Activated CD4-positive, alpha-beta T cell treated with anti-CD3 and anti-CD28 coated beads for 24 hours (primary cell): ENCODE measurements around the gene KCNJ14.
"Not testable (repeated sequence)": the region's sequence is repeated elsewhere in the genome, so short reads cannot be mapped to it uniquely, and the experiment has no call there.

Experiments
- DNase-seq, 2 donors: peaks; one replicate each; pipeline ENCODE4 v3.0.0-alpha.2; 2020; ENCODE audit warnings: low read depth in 2 of 2

The KCNJ14 gene

DNA sequence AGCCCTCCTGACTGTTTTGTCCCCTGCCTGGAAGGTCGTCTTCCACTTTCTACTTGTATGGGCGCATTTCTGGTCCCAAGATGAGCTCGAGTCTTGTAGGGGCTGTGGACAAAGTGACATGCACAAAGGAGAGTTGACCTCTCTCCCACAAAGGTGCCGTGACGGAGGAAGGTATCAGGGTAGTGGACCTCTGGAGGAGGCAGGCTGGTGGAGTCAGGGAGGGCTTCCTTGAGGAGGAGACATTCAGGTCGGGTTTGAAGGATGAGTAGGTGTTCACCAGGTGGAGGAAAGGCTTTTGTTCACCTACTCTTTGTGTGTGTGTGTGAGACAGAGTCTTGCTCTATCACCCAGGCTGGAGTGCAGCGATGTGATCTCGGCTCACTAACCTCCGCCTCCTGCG lies 15.5 kb downstream of the KCNJ14 start:
- no peak for DNase-seq

DNA sequence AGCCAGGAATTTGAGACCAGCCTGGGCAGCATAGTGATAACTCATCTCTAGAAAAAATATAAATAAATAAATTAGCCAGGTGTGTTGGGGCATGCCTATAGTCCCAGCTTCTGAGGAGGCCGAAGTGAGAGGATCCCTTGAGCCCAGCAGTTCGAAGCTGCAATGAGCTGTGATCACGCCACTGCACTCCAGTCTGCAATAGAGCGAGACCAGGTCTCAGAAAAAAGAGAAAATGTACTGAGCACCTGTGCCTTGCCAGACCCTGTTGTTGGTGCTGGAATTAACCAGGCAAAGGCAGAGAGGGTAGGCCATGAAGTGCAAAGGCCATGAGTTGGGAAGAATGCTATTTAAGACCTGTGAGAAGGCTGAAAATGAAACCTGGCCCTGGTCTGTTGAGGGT lies 16.5 kb downstream of the KCNJ14 start:
- DNase-seq: no peak

DNA sequence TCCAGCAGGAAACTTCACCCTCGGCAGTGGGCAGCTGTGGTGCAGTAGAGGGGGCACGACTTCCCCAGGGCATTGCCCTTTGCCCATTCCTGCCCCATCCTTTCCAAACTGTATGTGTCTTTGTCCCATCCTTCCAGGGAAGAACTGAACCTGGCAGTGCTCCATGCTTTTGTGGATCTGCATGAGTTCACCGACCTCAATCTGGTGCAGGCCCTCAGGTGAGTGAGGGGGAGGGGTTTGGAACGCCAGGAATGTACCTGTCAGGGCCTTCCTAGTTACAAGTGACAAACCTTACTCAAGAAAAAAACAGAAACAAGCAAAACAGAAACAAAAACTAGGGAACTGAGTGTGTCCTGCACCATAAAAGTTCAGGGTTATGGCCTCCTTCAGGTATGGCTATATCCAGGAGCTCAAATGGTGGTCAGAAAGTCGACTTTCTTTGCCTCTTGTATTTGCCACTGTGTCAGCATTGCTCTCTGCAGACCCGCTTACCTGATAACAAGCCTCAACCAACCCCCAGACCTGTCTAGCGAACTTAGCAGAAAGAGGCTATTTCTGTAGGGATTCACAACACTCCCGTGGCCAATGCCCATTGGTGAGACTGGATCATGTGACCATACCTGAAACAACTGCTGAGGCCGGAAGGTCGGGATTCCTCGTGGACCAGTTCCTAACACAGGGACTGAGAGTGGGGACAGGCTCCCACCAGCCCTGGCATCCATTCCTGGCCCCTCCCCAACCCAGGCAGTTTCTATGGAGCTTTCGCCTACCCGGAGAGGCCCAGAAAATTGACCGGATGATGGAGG lies 18.0 kb downstream of the KCNJ14 start:
- no peak for DNase-seq

DNA sequence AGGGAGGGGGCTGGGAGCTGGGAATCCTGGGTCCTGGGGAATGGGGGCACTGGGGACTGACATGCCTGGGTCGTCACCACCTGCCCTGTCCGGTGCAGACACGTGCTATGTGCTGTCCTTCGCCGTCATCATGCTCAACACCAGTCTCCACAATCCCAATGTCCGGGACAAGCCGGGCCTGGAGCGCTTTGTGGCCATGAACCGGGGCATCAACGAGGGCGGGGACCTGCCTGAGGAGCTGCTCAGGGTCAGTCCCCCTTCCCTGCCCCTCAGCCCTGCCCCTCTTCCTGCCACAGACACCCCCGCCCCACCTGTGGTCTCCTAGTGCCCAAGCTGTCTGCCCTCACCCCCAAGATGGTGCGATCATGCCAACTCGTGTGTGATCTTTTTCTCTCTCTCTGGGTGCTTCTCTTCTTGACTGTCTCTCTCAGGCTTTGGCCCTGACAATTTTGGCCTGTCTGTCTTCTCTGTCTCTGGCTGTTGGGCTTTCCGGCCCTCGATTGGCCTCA lies 18.8 kb downstream of the KCNJ14 start:
- no peak for DNase-seq

DNA sequence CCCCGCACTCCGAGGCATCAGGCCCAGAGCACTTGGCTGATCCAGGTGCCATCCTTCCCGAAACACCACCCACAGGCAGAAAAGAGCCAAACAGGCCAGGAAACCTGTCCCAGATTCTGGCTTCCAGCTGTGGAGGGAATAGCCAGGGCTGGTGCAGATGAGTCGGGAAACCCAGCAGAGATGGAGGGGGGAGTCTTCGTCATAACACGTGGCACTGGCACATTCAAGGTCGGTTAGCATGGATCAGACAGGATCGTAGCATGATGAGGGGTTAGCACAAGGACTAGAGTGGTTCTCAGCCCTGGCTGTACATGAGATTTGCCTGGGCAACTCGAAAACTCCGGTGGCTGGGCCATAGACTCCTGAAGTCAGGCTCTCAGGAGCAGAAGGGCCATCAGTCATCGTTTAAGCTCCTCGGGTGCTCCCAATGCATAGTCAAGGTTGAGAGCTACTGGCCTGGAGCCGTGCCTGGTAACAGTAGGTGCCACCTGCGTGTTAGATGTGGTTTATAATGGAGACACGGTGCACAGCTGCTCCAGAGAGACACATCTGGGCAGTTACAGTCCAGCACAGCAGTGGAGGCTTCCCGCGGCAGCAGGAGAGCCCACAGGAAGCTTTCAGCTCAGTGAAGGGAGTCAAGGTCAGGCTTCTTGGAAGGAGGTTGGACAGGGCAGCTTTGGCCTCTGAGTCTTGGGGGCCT lies 20.1 kb downstream of the KCNJ14 start:
- DNase-seq: no peak

DNA sequence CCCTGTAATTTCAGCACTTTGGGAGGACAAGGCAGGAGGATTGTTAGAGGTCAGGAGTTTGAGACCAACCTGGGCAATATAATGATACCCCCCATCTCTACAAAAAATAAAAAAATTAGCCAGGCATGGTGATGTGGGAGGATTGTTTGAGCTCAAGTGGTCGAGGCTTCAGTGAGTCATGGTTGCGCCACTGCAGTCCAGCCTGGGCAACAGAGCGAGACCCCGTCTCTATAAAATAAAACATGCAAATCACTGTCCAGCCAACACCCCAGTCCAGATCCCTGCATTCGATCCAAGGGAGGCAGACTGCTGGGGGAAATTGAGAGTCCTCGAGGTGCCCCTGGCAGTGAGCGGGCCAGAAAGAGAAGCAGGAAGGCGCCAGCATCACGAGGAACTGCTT lies 20.8 kb downstream of the KCNJ14 start:
- DNase-seq: no peak

DNA sequence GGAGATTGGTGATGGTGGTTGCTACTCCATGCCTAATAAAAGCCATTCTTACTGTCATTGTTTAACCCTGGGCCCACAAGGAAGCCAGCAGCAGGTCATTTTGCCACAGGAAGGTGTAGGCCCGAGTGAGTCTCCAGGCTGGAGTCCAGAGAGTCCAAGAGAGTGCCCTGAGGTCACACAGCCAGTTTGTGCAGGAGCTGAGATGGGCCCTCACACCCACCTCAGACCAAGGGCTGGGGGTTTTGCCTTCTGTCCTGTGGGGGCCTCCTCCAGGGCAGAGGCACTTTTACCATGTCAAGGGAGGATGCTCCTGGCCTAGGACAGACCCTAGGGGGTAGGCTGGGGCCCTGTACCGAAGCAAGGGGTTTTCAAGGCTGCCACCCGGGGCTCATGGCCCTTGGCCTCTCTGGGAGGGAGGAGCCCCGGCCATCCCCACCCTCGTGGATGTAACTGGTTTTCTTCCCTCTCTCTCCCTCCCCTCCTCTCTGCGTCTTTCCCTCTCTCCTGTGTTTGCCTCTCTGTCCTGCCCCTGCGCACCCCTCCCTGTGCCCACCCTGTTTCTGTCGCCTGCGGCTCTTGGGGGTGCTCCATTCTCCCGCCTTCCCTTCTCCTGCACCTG lies 21.8 kb downstream of the KCNJ14 start:
- no peak for DNase-seq

DNA sequence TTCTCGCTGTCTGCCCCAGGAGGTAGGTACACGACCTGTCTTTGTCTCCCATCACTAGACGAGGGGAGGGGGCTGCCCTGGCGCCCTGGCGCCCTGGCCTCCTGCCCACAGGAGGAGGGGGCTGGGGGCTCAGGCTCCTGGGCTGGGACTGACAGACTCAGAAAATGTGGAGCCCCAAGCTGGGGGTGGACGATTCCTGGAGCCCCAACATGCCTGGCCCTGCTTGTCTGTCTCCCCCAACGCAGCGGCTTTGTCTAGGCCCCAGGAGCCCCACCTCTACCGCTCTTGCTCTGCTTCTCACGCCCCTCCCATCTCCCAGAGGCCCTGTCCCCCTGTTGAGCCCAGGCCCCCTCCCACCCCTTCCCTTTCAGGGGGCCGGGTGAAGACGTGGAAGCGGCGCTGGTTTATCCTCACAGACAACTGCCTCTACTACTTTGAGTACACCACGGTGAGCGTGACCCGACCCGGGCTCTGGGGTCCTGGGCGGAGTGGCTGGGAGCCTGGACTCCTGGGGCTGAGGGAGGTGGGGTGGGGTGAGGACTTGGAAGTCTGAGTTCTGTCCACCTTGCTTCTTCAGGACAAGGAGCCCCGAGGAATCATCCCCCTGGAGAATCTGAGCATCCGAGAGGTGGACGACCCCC lies 22.4 kb downstream of the KCNJ14 start:
- no peak for DNase-seq

DNA sequence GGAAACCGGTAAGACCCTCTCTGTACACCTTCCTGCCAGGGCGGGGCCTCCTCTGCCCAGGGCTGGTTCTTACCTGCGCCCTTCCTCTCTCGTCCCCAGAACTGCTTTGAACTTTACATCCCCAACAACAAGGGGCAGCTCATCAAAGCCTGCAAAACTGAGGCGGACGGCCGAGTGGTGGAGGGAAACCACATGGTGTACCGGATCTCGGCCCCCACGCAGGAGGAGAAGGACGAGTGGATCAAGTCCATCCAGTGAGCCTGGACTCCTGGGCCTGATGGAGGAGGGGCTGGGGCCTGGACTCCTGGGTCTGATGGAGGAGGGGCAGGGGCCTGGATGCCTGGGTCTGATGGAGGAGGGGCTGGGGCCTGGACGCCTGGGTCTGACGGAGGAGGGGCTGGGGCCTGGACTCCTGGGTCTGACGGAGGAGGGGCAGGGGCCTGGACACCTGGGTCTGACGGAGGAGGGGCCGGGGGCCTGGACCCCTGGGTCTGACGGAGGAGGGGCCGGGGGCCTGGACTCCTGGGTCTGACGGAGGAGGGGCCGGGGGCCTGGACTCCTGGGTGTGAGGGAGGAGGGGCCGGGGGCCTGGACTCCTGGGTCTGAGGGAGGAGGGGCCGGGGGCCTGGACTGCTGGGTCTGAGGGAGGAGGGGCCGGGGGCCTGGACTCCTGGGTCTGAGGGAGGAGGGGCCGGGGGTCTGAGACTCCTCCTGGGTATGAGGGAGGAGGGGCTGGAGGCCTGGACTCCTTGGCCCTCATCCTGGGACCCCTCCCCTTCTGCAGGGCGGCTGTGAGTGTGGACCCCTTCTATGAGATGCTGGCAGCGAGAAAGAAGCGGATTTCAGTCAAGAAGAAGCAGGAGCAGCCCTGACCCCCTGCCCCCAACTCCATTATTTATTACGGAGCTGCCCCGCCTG lies 23.2 kb downstream of the KCNJ14 start:
- no peak for DNase-seq

DNA sequence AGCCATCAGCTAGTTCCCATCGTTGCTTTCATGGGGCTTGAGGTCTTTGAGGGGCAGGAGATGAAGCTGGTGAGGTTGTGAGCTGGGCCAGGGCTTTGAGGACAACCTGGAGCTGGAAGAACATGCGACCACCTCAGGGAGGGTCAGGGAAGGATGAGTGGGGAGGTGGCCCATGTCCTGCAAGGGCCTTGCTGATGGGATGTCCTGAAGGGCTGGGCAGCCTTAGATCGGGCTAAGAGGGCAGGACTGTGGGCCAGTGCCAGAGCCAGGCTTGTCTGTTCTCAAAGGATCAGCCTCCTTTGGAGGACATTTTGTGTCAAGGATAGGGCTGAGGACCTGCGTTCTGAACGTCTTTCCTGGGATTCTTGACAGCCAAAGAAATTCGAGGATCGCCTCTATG lies 24.3 kb downstream of the KCNJ14 start:
- no peak for DNase-seq

DNA sequence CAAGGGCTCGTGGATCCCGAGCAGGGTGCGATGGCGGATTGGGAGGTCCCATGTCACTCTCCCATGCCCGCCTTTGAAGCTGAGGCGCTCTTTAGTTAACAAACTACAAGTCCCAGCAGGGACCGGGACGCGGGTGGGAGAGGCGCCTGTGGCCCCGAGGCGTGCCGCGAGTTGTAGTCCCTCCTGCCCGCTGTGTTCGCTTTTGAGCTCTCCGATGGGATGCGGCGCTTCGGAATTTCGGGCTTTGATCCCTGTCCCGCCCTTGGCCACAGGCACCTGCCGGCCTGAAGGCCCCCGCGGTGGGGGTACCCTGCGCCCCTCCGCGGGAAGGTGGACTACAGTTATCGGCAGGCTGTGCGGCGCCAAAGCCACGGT lies 24.8 kb downstream of the KCNJ14 start:
- peak in 1 of 2 donors; percentile 17 for DNase-seq

DNA sequence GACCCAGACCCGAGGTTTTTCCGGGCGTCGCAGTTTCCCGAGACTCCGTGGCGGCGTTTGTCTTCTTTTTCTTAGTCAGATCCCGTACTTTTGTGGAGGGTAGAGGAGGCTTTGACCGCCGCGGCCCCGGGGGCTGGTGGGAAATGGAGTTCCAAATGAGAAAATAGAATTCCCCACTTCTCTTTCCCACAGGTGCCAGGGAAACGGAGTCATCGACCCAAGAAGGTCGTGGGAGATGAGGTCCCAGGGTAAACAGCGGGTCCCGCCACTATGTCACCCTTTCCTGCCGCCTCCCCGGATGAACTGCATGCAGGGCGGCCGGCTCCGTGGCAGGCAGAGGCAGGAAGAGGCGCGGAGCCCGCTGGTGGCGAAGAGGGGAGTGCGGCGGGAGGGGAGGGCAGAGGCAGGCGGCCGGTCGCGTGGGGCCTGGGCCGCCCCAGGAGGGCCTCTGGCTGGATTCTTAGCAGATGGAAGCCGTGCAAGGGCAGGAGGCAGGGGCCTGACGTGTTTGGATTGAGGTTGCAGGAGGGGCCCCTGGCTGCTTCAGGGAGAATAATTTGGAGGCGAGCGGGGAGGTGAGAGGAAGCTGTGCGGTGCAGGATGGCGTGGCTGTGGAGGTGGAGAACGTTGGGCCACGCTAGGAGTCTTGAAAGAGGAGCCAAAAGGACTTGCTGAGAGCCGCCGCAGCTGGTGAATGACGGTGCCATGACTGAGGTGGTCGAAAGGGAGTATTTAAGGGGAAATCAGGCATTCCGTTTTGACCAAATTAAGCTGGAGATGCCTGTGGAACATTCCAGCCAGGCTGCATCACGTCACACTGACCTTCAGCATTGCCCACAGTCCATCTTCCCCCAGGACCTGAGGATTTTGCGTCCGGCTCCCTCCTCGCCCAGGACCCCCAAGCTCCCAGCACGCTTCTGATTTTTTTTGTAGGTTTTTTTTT lies 25.5 kb downstream of the KCNJ14 start:
- DNase-seq: peak in 1 of 2 donors; percentile 40

DNA sequence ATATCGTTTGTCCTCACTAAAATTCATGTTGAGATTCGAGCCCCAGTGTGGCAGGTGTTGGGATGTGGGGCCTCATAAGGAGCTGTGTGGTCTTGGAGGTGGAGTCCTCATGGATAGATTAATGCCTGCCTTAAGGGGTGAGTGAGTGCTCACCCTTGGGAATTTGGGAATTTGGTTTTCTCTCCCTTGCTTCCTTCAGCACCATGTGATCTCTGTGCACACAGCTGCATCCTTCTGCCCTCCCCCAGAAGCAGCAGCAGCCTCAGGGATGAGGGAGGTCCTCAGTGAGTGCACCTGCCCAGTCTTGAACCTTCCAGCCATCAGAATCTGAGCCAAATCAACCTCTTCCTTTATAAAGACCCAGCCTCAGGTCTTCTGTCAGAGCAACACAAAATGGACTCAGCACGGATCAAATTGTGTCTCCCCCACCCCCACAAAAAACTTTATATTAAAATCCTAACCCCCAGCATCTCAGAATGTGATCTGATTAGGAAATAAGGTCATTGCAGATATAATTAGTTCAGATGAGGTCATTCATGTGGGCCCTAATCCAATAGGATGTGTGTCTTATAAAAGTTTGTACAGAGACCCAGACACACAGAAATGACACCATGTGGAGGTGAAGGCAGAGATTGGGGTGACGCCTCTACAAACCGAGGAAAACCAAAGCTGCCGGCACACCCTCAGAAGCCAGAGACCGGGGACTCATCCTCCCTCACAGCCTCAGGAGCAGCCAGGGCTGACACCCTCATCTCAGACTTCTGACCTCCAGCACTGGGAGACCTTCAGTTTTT lies 26.7 kb downstream of the KCNJ14 start:
- no peak for DNase-seq

DNA sequence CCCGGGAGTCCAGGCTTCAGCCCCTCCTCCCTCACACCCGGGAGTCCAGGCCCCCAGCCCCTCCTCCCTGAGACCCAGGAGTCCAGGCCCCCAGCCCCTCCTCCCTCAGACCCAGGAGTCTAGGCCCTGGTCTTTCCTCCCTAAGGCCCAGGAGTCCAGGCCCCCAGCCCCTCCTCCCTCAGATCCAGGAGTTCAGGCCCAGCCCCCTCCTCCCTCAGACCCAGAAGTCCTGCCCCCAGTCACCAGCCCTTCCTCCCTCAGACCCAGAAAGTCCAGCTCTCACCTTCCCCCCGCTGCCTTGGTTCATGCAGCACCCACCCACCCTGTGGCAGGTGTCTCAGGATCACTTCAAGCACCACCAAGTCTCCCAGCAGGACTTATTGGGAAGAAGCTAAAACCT lies 27.9 kb downstream of the KCNJ14 start:
- no peak for DNase-seq

DNA sequence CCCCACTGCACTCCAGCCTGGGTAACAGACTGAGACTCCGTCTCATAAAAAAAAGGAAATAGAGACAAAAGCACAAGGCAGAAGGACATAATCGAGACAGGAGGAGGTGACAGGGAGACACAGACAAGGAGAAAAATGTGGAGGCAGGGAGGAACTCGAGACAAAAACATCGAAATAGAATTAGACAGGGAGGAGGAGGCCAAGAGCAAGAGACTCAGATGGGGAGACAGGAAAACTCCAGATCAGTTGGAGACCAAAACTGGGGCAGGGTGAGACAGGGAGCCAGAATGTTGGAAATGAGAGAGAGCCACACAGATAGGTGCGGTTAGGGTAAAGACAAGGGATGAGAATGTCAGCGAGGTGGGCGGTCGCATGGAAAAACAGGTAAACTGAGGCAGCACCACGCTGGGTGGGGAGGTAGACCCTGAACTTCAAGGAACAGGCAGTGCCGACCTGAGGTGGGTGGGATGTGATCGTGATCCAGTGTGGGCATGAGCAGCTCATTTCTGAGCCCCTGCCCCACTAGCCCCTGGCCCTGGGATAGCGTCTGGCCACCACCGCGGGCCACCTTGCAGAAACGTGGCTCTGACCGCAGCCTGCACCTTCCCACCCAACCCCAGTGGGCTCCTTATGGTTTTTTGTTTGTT lies 29.0 kb downstream of the KCNJ14 start:
- no peak for DNase-seq

DNA sequence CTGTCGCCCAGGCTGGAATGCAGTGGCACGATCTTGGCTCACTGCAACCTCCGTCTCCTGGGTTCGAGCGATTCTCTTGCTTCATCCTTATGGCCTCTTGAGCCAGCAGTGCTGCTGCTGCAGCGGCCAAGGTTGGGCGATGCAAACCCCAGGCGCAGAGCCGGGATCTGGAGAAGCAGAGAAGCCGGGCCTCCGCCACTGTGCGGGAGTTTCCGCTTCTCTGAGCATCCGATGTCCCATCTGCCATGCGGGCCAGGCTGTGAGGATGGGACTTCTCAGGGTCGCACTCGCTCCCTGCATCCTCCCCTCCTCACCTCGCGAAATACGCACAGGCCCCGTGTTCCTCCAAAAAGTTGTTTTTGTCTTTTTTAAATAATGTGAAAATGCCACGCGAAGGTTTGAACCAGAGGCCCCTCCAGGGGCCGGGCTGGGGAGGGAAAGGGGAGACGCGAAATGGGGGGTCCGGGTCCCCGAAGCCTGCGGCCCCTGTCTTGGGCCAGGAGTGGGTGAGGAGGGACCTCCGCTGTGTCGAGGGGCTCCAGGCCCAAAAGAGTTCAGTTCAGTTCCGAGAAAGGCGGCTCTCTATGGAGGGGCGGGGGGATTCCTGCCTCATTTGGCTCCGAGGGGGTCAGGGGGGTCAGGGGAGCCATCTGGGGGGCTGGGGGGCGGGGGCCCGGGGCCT lies 29.7 kb downstream of the KCNJ14 start:
- no peak for DNase-seq

DNA sequence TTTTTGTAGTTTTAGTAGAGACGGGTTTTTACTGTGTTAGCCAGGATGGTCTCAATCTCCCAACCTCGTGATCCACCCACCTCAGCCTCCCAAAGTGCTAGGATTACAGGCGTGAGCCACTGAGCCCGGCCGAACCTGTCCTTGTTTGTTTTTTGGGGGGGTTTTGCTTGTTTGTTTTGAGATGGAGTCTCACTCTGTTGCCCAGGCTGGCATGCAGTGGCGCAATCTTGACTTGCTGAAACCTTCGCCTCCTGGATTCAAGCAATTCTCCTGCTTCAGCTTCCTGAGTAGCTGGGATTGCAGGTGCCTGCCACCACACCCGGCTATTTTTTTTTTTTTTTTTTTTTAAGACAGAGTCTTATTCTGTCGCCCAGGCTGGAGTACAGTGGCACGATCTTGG lies 31.3 kb downstream of the KCNJ14 start:
- not testable (repeated sequence) for DNase-seq

DNA sequence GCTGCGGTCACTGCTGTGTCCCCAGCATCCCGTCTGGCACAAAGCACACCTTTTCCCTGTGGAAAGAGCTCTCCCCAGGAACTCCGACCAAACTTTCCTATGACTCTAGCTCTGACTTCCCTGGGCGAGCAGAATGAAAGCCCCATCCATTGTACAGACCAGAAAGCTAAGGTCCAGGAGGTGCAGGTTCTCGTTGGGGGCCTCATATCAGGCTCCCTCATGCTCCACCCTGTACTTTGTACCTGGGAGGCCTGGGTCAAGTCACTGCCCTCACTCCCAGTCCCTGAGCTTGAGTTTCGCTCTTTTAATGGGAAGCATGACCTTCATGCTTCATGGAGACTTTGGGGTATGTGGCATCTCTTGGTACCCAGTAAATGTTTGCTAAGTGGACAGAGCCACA lies 32.2 kb downstream of the KCNJ14 start:
- DNase-seq: no peak
